Neutrophil (primary cell): ENCODE data around the gene IL1RAPL2.

Experiments
- H3K27ac ChIP-seq: fragments of 200-600 bp; sonication (generic); 2 replicates; pipeline ENCODE4 v1.5.1; 2016; ENCODE audit warnings: mild to moderate bottlenecking, moderate library complexity
- H3K27me3 ChIP-seq: fragments of 200-600 bp; sonication (generic); 2 replicates; pipeline ENCODE4 v1.6.0; 2016; ENCODE audit warnings: mild to moderate bottlenecking
- H3K36me3 ChIP-seq: fragments of 200-600 bp; sonication (generic); 2 replicates; pipeline ENCODE4 v1.5.1; 2017
- H3K4me1 ChIP-seq, 2 experiments: fragments of 200-600 bp in 1 of 2; sonication (generic) in 1 of 2; 1 replicate in 1 of 2; 2 replicates in 1 of 2; pipeline versions ENCODE4 v1.5.1 to v1.6.1; 2013 to 2016; ENCODE audit warnings: low read depth in 1 of 2, low read length in 1 of 2, mild to moderate bottlenecking in 1 of 2, moderate library complexity in 1 of 2; ENCODE audit not compliant: control insufficient read depth in 1 of 2, insufficient read depth in 1 of 2
- H3K4me3 ChIP-seq, 2 experiments: fragments of 200-600 bp in 1 of 2; sonication (generic) in 1 of 2; 1 replicate in 1 of 2; 2 replicates in 1 of 2; pipeline ENCODE4 v1.5.1; 2013 to 2016; ENCODE audit warnings: low read depth in 1 of 2, low read length in 1 of 2, mild to moderate bottlenecking in 1 of 2, moderate library complexity in 1 of 2
- H3K9me3 ChIP-seq: fragments of 200-600 bp; sonication (generic); 2 replicates; pipeline ENCODE4 v1.5.1; 2016
- CTCF ChIP-seq: fragments of 200-600 bp; sonication (generic); IDR thresholded peaks from 2 replicates; pipeline ENCODE4 v1.5.1; 2016; ENCODE audit warnings: antibody characterized with exemption

IL1RAPL2 gene

GRCh38 chrX:105277132-105277531 lies 711.1 kb downstream of the IL1RAPL2 start:
- Histone ChIP-seq H3K36me3 (no peaks in the 10 kb centered on the region), H3K4me3 (no peak overlapping the region), H3K9me3 (no peaks in the 10 kb centered on the region), H3K27ac (no peak overlapping the region), H3K27me3 (no peaks in the 10 kb centered on the region), H3K4me1 (no peaks in the 10 kb centered on the region)
- no peak for TF ChIP-seq CTCF

DNA sequence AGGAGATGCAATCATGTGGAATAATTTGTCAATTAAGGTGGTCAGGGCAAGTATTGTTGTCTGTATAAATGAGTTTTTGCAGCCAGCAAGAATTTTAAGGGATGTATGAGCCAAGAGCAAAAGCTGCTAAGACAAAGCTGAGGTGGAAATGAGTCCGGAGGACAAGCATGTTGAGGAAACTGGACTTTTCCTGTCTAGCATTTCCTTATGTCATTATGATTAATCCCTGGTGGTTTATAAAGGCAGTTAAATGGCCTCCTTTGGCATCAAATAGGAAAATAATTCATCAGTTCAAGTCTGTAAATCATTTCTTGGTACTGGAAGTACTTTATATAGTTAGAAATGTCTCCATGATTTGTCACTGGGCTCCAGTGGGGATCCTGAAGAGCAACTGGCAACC lies 716.1 kb downstream of the IL1RAPL2 start:
- Histone ChIP-seq H3K27me3 (no peaks in the 10 kb centered on the region), H3K9me3 (no peaks in the 10 kb centered on the region), H3K27ac (no peak overlapping the region), H3K4me3 (no peak overlapping the region), H3K4me1 (no peaks in the 10 kb centered on the region), H3K36me3 (no peaks in the 10 kb centered on the region)
- TF ChIP-seq CTCF: no peak

DNA sequence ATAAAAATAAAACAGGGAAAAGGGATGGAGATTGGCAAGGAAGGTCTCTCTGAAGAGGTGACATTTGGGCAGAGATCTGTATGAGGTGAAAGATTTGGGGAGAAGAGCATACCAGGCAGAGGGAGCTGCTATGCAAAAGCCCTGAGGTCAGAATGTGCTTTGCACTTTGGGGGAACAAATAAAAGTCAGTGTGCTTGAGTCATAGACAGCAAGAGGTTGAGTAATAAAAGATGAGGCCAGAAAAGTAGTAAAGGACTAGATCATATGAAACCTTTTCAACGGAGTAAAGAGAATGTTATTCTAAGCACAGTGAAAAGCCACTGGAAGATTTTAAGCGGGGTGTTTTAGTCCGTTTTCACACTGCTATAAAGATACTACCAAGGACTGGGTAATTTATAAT lies 731.0 kb downstream of the IL1RAPL2 start:
- no peak for TF ChIP-seq CTCF
- Histone ChIP-seq H3K36me3 (no peaks in the 10 kb centered on the region), H3K4me1 (no peaks in the 10 kb centered on the region), H3K4me3 (no peak overlapping the region), H3K9me3 (no peaks in the 10 kb centered on the region), H3K27me3 (no peaks in the 10 kb centered on the region), H3K27ac (no peak overlapping the region)

DNA sequence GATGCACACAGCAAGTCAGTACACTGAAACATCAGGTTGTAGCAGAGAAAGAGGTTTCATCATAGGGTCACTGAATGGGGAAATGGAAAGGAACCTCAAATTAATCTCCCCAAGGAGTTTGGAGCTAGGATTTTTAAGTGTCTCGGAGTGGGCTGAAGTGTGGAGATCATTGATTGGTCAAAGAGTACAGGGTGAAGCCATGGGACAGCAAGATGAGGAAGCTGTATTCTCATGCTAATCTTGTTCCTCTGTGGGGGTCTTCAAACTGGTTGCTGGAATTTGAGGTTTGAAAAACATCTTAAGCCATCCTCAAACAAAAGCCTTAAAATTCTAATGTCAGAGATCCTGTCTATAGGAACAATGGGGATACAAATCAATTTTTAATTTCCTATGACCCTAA lies 733.3 kb downstream of the IL1RAPL2 start:
- Histone ChIP-seq H3K27ac (no peak overlapping the region), H3K4me3 (no peak overlapping the region), H3K9me3 (no peaks in the 10 kb centered on the region), H3K4me1 (no peaks in the 10 kb centered on the region), H3K27me3 (no peaks in the 10 kb centered on the region), H3K36me3 (no peaks in the 10 kb centered on the region)
- no peak for TF ChIP-seq CTCF

DNA sequence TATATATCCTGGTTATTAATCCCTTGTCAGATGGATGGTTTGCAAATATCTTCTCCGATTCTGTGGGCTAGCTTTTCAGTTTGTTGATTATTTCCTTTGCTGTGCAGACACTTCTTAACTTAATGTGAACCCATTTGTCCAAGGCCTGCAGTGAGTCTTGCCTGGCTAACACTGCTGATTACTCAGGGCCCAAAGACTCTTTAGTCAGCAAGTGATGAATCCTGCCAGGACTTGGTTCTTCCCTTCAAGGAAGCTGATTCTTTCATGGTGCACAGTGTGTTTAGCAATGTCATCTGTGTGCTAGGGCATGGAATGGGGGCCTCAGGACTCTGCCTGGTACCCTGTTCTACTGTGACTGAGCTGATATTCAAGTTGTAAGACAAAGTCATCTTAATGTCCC lies 736.2 kb downstream of the IL1RAPL2 start:
- Histone ChIP-seq H3K27ac (no peak overlapping the region), H3K4me3 (no peak overlapping the region), H3K9me3 (no peaks in the 10 kb centered on the region), H3K27me3 (no peaks in the 10 kb centered on the region), H3K4me1 (no peaks in the 10 kb centered on the region), H3K36me3 (no peaks in the 10 kb centered on the region)
- no peak for TF ChIP-seq CTCF

DNA sequence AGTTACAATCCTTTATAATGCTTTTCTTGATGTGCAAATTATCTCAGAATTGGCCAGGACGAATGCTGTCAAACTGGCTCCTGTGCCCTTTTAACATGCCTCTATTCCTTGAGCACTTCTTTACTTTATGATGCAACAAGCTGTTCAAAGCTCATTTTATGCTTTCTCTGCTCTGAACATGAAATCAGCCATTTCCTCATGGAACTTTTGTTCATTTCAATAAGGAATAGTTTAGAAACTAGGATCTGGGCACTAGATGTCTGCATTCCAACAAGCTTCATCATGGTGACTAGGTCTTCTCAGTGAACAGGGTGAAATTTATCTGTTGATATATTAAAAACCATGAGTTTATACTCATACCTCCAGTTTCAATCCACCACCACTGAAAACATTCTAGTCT lies 741.8 kb downstream of the IL1RAPL2 start:
- no peak for TF ChIP-seq CTCF
- H3K27me3 ChIP-seq: no peaks in the 10 kb centered on the region
- H3K9me3 ChIP-seq: no peaks in the 10 kb centered on the region
- no peak overlapping the region for H3K27ac ChIP-seq
- no peaks in the 10 kb centered on the region for H3K4me1 ChIP-seq
- no peak overlapping the region for H3K4me3 ChIP-seq
- no peaks in the 10 kb centered on the region for H3K36me3 ChIP-seq
